Measurements from ENCODE around the gene ARID4B. TPM values are rescaled to one million over a fixed set of nuclear protein-coding genes. Genes with fewer than 3 reads are reported as not detected.

The ARID4B gene
- total and polyA plus RNA-seq, 2 donors from 2014 or later, result 6.6 to 50.3 TPM

- DNase-seq, result no peak
These were observed 50.3 kb downstream of the ARID4B start for GRCh38 chr1:235277709-235278108.

GRCh38 chr1:235275836-235276235, 52.1 kb downstream of the ARID4B start:
- H3K4me1 ChIP-seq (ENCODE audit: control insufficient read depth in 2 of 3, insufficient read depth in 2 of 3, low read depth in 1 of 3, low read length in 3 of 3), result peaks cover 0 to 4% (median 0%) of the 10 kb centered on the region in 3 donors
- H3K9me3 ChIP-seq (ENCODE audit: control insufficient read depth in 2 of 3, insufficient read depth in 1 of 3, low read length in 3 of 3), result no peaks in the 10 kb centered on the region
- no peak overlapping the region for H3K27ac ChIP-seq (ENCODE audit: low read depth in 2 of 2, low read length in 2 of 2)
- H3K27me3 ChIP-seq (ENCODE audit: control insufficient read depth, insufficient read depth, low read length), result no peaks in the 10 kb centered on the region
- no peak for TF ChIP-seq CTCF (IDR thresholded peaks at IDR 0.05; ENCODE audit: borderline replicate concordance, extremely low read depth, insufficient read depth)
- FAIRE-seq (no peak), DNase-seq (no peak)
- H3K36me3 ChIP-seq (ENCODE audit: control insufficient read depth in 2 of 3, insufficient read depth in 3 of 3, low read length in 3 of 3), result no peaks in the 10 kb centered on the region
- H3K9ac ChIP-seq (ENCODE audit: low read length in 3 of 3), result no peak overlapping the region
- intact Hi-C loops (cut with DNase I), result no loop called here
- no peak overlapping the region for H3K4me3 ChIP-seq (ENCODE audit: low read length in 3 of 3)

More at GRCh38 chr1:235277709-235278108, 50.3 kb downstream of the ARID4B start:
- H3K9me3 ChIP-seq (ENCODE audit: control insufficient read depth in 2 of 3, insufficient read depth in 1 of 3, low read length in 3 of 3), result no peaks in the 10 kb centered on the region
- H3K9ac ChIP-seq (ENCODE audit: low read length in 3 of 3), result no peak overlapping the region
- no peaks in the 10 kb centered on the region for H3K36me3 ChIP-seq (ENCODE audit: control insufficient read depth in 2 of 3, insufficient read depth in 3 of 3, low read length in 3 of 3)
- H3K27me3 ChIP-seq (ENCODE audit: control insufficient read depth, insufficient read depth, low read length), result no peaks in the 10 kb centered on the region
- no peak for TF ChIP-seq CTCF (IDR thresholded peaks at IDR 0.05; ENCODE audit: borderline replicate concordance, extremely low read depth, insufficient read depth)
- FAIRE-seq, result no peak
- no peak overlapping the region for H3K4me3 ChIP-seq (ENCODE audit: low read length in 3 of 3)
- intact Hi-C loops (cut with DNase I), result no loop called here
- H3K27ac ChIP-seq (ENCODE audit: low read depth in 2 of 2, low read length in 2 of 2), result no peak overlapping the region
- peaks cover 0 to 4% (median 0%) of the 10 kb centered on the region in 3 donors for H3K4me1 ChIP-seq (ENCODE audit: control insufficient read depth in 2 of 3, insufficient read depth in 2 of 3, low read depth in 1 of 3, low read length in 3 of 3)

GRCh38 chr1:235275223-235275622, 52.8 kb downstream of the ARID4B start:
- Histone ChIP-seq H3K9me3 (ENCODE audit: control insufficient read depth in 2 of 3, insufficient read depth in 1 of 3, low read length in 3 of 3) (no peaks in the 10 kb centered on the region), H3K9ac (ENCODE audit: low read length in 3 of 3) (no peak overlapping the region), H3K36me3 (ENCODE audit: control insufficient read depth in 2 of 3, insufficient read depth in 3 of 3, low read length in 3 of 3) (no peaks in the 10 kb centered on the region), H3K4me1 (ENCODE audit: control insufficient read depth in 2 of 3, insufficient read depth in 2 of 3, low read depth in 1 of 3, low read length in 3 of 3) (peaks cover 0 to 4% (median 3%) of the 10 kb centered on the region in 3 donors), H3K27ac (ENCODE audit: low read depth in 2 of 2, low read length in 2 of 2) (no peak overlapping the region), H3K27me3 (ENCODE audit: control insufficient read depth, insufficient read depth, low read length) (no peaks in the 10 kb centered on the region), H3K4me3 (ENCODE audit: low read length in 3 of 3) (no peak overlapping the region)
- FAIRE-seq (no peak), DNase-seq (peak in 1 of 5 donors; percentile 24)
- intact Hi-C loops (cut with DNase I), result no loop called here
- TF ChIP-seq CTCF (IDR thresholded peaks at IDR 0.05; ENCODE audit: borderline replicate concordance, extremely low read depth, insufficient read depth), result no peak

- Histone ChIP-seq H3K9ac (ENCODE audit: low read length in 3 of 3) (no peak overlapping the region), H3K9me3 (ENCODE audit: control insufficient read depth in 2 of 3, insufficient read depth in 1 of 3, low read length in 3 of 3) (no peaks in the 10 kb centered on the region), H3K27me3 (ENCODE audit: control insufficient read depth, insufficient read depth, low read length) (no peaks in the 10 kb centered on the region), H3K4me1 (ENCODE audit: control insufficient read depth in 2 of 3, insufficient read depth in 2 of 3, low read depth in 1 of 3, low read length in 3 of 3) (peaks cover 0 to 4% (median 3%) of the 10 kb centered on the region in 3 donors), H3K36me3 (ENCODE audit: control insufficient read depth in 2 of 3, insufficient read depth in 3 of 3, low read length in 3 of 3) (no peaks in the 10 kb centered on the region), H3K27ac (ENCODE audit: low read depth in 2 of 2, low read length in 2 of 2) (no peak overlapping the region), H3K4me3 (ENCODE audit: low read length in 3 of 3) (no peak overlapping the region)
- no peak for TF ChIP-seq CTCF (IDR thresholded peaks at IDR 0.05; ENCODE audit: borderline replicate concordance, extremely low read depth, insufficient read depth)
- FAIRE-seq (no peak), DNase-seq (no peak)
- intact Hi-C loops (cut with DNase I), result no loop called here
These were observed 55.1 kb downstream of the ARID4B start for GRCh38 chr1:235272851-235273250.
